KMS-11 (cell line): Measurements from ENCODE around the gene RHBG.

Experiments
- H2AFZ ChIP-seq: fragments of 200-600 bp; sonication (generic); 2 replicates; pipeline ENCODE4 v1.6.1; 2016; ENCODE audit warnings: antibody characterized with exemption, mixed run types, low read depth
- H3K27ac ChIP-seq: fragments of 200-600 bp; sonication (generic); 2 replicates; pipeline ENCODE4 v1.6.1; 2016; ENCODE audit warnings: mild to moderate bottlenecking, mixed run types
- H3K27me3 ChIP-seq: fragments of 200-600 bp; sonication (generic); 2 replicates; pipeline ENCODE4 v1.6.1; 2017; ENCODE audit warnings: mild to moderate bottlenecking, low read depth, mixed run types, moderate library complexity; ENCODE audit not compliant: insufficient read depth
- H3K36me3 ChIP-seq: fragments of 200-600 bp; sonication (generic); 2 replicates; pipeline ENCODE4 v1.6.1; 2017; ENCODE audit warnings: mild to moderate bottlenecking, mixed run types; ENCODE audit not compliant: insufficient read depth
- H3K4me1 ChIP-seq: fragments of 200-600 bp; sonication (generic); 2 replicates; pipeline ENCODE4 v1.6.1; 2016; ENCODE audit warnings: mild to moderate bottlenecking, low read depth, mixed run types; ENCODE audit not compliant: poor library complexity, severe bottlenecking
- H3K4me2 ChIP-seq: fragments of 200-600 bp; sonication (generic); 2 replicates; pipeline ENCODE4 v1.7.0; 2016; ENCODE audit warnings: mild to moderate bottlenecking, mixed run types
- H3K4me3 ChIP-seq: fragments of 200-600 bp; sonication (generic); IDR thresholded peaks from 2 replicates; pipeline ENCODE4 v1.6.1; 2017; ENCODE audit warnings: low read depth, low read length, mixed read lengths; ENCODE audit not compliant: insufficient read depth
- H3K79me2 ChIP-seq: fragments of 200-600 bp; sonication (generic); 2 replicates; pipeline ENCODE4 v1.6.1; 2016; ENCODE audit warnings: low read depth, mixed run types; ENCODE audit not compliant: insufficient read depth
- H3K9ac ChIP-seq: fragments of 200-600 bp; sonication (generic); 2 replicates; pipeline ENCODE4 v1.6.1; 2016; ENCODE audit warnings: mild to moderate bottlenecking, mixed run types
- H4K20me1 ChIP-seq: fragments of 200-600 bp; sonication (generic); 2 replicates; pipeline ENCODE4 v1.6.1; 2016; ENCODE audit warnings: mild to moderate bottlenecking, mixed run types; ENCODE audit not compliant: insufficient read depth
- TF ChIP-seq, protein P1 (sequence below): fragments of 200-600 bp; sonication (generic); conservative IDR thresholded peaks from 2 replicates; pipeline ENCODE4 v1.6.1; 2017; ENCODE audit warnings: low read depth, mild to moderate bottlenecking, antibody characterized with exemption, low read length, moderate library complexity, mixed read lengths

The RHBG gene

DNA sequence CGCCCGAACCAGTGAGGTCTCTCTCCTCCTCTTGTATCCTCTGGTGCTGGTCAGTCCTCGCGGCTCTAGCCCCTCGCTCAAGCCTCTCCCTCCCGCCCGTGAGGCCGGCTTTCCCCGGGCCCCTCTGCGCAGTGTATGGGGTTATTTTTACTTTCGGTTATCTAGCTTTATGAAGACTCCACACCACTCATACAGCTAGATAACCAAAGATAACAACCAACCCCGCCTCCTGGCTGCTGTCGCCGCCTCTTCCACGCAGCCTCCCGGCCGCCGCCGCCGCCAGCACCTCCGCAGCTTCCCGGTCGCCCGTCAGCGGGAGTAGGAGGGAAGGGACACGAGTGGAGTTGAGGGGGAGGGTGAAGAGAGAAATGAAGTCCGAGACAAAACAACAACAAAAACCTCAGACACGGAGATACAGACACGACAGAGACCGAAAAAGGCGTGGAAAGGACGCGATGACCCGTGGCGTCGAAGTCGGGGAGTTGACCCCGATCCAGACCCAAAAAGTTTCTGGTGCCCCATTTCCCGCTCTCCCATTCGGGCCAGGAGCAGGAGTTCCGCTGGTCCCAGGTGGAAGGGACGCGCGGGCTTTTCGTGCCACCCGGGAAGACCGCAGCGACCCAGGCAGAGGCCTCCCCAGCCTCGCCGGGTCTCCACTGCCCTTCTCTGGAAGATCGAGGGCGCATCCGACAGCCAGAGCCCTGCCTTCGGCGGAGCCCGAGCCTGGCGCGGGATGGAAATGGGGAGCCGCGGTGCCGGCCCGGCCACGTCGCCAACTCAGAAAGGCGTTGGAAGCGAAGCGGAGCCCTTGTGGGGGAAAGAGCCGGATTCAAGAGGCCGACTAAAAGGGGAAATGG lies 51.4 kb downstream of the RHBG start:
- H2AFZ ChIP-seq: peak overlapping the region; percentile 51
- H4K20me1 ChIP-seq: no peaks in the 10 kb centered on the region
- H3K79me2 ChIP-seq: no peaks in the 10 kb centered on the region
- peaks cover 22% of the 10 kb centered on the region for H3K4me1 ChIP-seq
- H3K36me3 ChIP-seq: no peaks in the 10 kb centered on the region
- H3K4me3 ChIP-seq: no peak overlapping the region
- H3K27ac ChIP-seq: no peak overlapping the region
- H3K9ac ChIP-seq: no peak overlapping the region
- TF ChIP-seq, protein P1, sequence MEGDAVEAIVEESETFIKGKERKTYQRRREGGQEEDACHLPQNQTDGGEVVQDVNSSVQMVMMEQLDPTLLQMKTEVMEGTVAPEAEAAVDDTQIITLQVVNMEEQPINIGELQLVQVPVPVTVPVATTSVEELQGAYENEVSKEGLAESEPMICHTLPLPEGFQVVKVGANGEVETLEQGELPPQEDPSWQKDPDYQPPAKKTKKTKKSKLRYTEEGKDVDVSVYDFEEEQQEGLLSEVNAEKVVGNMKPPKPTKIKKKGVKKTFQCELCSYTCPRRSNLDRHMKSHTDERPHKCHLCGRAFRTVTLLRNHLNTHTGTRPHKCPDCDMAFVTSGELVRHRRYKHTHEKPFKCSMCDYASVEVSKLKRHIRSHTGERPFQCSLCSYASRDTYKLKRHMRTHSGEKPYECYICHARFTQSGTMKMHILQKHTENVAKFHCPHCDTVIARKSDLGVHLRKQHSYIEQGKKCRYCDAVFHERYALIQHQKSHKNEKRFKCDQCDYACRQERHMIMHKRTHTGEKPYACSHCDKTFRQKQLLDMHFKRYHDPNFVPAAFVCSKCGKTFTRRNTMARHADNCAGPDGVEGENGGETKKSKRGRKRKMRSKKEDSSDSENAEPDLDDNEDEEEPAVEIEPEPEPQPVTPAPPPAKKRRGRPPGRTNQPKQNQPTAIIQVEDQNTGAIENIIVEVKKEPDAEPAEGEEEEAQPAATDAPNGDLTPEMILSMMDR: no peak; the same call in 1 of the 2 replicates
- peak overlapping the region; percentile 74 for H3K4me2 ChIP-seq
- peaks cover 100% of the 10 kb centered on the region for H3K27me3 ChIP-seq

DNA sequence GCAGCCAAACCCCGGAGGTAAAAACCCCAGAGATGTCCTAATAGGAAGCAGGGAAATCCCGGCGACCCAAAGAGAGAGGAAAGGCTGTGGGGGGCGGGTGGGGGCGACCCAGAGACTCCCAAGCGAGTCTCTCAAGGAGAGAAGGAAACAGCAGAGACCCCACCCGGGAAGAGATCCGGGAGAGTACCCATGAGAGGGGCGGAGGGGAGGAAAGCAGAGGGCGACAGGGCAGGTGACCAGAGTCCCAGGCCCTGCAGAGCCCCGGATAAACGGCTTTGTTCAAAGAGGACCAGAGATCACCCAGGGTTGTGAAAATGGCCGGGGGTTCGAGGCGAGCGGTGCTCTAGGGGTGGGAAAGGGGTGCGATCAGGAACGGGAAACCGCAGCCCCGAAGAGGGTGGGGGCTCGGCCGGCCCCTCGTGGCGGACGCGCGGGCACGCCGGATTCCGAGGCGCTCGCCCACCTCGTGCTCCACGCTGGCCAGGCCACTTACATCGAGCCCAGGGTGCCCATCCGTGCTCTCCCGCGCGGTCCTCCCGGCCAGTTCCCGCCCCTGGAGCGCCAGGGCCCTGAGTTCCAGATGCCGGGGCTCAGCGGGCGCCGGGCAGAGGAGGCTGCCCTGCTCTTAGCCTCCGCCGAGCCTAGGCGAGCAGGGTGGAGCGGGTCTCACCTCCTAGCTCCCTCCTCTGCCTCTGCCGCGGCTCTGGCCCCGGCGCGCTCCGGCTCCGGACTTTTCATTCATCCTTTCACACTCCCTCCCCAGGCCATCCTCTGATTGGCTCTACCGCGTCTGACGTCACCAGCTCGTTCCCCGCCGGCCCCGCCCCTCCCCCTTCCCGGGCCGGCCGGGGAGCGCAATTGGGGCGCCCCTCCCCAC lies 52.3 kb downstream of the RHBG start:
- no peak overlapping the region for H3K9ac ChIP-seq
- H2AFZ ChIP-seq: peak overlapping the region; percentile 51
- no peak overlapping the region for H3K27ac ChIP-seq
- TF ChIP-seq, protein P1: no peak
- H3K4me2 ChIP-seq: peak overlapping the region; percentile 74
- H3K36me3 ChIP-seq: no peaks in the 10 kb centered on the region
- H3K79me2 ChIP-seq: no peaks in the 10 kb centered on the region
- H3K4me3 ChIP-seq: peak overlapping the region; percentile 78
- H3K27me3 ChIP-seq: peaks cover 100% of the 10 kb centered on the region
- peaks cover 22% of the 10 kb centered on the region for H3K4me1 ChIP-seq
- no peaks in the 10 kb centered on the region for H4K20me1 ChIP-seq

DNA sequence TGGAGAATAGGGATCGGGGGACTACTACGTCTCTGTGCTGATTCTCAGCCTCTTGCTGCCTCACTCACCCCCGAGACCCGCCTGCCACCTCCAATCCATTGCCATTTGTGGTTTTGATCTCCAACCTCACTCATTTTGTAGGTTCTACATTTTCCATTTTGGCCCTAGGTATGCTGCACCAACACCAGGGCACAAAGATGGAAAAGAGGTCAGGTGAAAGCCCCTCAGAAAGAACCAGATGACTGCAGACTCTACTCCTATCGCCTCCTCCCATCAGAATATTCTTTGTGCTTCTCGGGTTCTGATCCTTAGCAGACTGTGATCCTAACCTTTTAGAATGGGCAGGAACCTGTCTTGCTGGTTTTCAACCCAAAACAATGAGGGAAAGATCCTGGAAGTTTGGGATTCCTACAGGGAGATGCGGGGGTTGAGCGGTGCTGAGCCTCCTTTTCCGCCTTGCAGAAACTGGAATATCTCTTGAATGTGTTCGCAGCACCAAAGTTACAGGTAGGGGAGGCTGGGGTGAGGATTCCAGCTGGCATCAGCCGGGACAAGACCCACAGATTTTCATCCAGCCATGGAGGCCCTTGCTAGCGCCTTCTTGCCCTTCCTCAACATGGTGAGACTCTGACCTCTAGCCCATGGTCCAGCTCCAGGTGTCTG lies 53.1 kb downstream of the RHBG start:
- no peaks in the 10 kb centered on the region for H3K36me3 ChIP-seq
- no peak overlapping the region for H3K9ac ChIP-seq
- no peaks in the 10 kb centered on the region for H4K20me1 ChIP-seq
- peak overlapping the region; percentile 74 for H3K4me2 ChIP-seq
- peaks cover 22% of the 10 kb centered on the region for H3K4me1 ChIP-seq
- peak overlapping the region; percentile 51 for H2AFZ ChIP-seq
- no peak overlapping the region for H3K27ac ChIP-seq
- peaks cover 100% of the 10 kb centered on the region for H3K27me3 ChIP-seq
- TF ChIP-seq, protein P1: no peak
- H3K4me3 ChIP-seq: peak overlapping the region; percentile 78
- no peaks in the 10 kb centered on the region for H3K79me2 ChIP-seq

DNA sequence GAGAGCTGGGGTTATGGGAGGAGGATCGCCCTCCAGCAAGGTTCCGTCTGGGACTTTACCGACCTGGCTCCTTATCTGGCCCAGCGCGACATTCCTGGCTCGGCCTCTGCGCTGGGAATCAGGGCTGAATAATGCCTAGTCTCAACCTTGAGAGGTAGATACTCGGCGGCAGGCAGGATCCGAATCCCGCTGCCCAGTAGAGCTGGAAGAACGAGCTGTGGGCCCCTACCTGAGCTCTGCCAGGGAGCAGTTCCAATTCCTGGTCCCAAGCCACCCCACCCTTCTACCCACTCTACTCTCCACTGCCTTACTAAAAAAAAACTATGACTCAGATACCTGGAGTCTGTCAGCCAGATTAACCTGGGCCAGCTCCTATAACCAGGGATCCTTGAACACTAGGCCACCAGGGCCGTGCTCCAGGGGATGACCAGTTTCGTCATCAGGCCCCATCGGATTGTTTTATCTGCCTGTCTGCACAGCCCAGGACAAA lies 53.6 kb downstream of the RHBG start:
- Histone ChIP-seq H3K9ac (no peak overlapping the region), H3K27me3 (peaks cover 100% of the 10 kb centered on the region), H3K27ac (no peak overlapping the region), H3K4me3 (no peak overlapping the region), H2AFZ (no peak overlapping the region), H3K36me3 (no peaks in the 10 kb centered on the region), H3K4me1 (peaks cover 22% of the 10 kb centered on the region), H3K79me2 (no peaks in the 10 kb centered on the region), H3K4me2 (no peak overlapping the region), H4K20me1 (no peaks in the 10 kb centered on the region)
- TF ChIP-seq, protein P1: no peak
